ENCODE measurements around the gene BST2.

BST2 gene

DNA sequence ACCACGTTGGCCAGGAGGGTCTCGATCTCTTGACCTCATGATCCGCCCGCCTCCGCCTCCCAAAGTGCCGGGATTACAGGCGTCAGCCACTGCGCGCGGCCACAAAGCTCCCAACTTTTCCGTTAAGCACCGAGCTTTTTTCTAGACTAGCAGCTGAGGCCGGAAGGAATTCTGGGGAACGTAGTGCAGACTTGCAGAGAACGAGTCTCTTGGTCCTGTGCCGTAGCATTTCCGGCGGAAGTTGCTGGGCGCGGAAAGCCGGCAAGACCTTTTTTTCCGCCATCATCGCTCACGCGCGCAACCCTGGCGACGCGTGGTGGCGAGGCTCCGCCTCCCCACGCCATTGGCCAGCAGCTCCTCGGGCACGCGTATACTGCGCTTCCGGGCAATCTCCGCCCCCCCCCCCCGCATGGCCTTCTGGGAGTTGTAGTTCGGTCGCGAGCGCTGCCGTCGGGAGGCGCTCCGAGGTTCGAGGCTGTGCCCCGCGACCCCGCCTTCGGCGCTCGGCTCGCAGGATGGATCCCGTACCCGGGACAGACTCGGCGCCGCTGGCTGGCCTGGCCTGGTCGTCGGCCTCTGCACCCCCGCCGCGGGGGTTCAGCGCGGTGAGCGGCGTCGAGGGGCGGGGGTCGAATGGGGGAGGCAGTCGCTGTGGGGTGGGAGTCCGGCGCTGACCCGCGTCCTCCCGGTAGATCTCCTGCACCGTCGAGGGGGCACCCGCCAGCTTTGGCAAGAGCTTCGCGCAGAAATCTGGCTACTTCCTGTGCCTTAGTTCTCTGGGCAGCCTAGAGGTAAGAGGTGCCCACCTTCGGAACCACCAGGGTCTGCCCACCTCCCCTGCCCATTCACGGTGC is 14.4 kb upstream of the BST2 start, which contains the start of gene MVB12A:
MVB12A (plus strand) TSS at position 427 of the 854 bp plus-strand sequence; CDS start at position 516, 89 bp downstream.
- peak; percentile 98 to 99 for DNase-seq

DNA sequence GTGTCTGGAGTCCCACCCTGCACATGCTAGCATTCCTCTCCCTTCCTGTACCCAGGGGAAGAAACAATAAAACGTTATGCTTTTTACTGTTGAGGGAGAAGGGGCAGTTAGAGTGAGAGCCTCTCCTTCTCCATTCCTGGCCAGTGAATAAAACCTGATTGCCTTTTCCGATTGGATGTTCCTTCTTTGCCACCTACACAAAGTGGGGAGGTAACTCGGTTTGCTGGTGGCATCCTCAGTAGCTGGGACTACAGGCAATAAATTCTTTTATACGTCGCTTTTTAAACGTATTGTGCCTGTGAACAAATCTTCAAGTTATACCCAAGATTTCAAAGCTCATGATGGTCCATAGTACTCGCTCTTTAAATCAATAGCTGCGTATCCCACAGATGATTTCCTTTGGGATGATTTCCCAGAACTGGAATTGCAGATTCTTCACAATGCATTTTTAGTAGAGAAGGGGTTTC is 13.8 kb upstream of the BST2 start:
- peak in 1 of 2 donors; percentile 8 for DNase-seq

DNA sequence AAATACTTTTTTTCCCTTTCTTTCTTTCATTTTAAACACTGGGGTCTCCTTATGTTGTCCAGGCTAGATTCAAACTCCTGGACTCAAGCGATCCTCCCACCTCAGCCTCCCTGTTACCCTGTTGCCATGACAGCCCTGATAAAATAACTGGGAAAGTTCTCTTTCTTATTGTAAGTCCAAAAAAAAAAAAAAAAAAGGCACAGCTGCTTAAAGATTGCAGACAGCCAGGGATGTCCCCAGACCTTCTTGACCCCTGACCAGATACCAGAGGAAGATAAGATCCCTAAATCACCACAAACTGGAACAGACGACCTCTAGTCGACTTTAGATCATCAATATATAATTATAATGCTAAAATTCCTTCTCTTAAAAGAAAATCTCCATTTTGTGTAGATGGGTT is 13.3 kb upstream of the BST2 start:
- no peak for DNase-seq

DNA sequence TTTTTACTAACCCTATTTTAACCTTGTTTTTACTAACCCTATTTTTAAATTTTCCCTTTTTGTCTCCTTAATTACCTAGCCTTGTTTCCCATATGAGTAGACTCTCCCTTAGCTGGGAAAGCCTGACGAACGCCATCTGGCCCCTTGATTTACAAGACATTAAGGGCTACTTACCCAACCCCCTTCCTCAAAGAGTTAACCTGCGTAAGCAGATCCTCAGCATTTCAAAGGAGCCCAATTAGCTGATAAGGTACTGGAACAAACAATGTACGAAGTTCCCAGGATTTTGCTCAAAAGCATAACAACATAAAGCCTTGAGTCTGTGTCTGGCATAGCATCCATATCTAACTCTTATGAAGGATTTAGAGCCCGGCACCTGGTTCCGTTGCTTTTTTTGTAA is 9.7 kb upstream of the BST2 start:
- no peak for DNase-seq

DNA sequence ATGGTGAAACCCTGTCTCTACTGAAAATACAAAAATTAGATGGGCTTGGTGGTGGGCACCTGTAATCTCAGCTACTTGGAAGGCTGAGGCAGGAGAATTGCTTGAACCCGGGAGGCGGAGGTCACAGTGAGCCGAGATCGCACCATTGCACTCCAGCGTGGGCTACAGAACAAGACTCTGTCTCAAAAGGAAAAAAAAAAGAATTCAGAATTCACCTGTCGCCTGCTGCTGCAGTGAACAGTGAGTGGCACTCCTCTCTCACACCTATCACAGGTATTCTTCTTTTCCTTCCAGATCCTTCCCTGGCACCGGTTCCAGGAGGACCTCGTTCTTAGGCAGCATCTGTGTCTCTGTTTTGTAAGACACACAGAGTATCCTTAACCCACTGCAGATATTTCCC is 8.7 kb upstream of the BST2 start:
- DNase-seq = no peak

DNA sequence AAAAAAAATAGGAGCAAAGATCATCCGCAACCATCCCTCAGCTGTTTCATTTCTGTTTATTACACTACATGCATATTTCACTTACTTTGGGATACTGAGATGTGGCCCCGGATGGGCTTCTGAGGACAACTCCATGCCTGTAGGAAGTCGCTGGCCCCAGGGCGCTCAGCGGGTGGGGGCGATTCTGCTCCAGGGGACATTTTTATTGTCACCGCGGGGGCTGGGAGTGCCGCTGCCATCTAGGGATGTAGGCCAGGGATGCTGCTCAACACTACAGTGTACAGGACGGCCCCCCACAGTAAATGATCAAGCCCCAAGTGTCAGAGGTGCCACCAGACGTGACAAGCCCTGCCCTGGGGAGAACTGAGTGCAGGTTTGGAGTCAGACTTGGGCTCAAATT is 6.4 kb upstream of the BST2 start:
- no peak for DNase-seq

DNA sequence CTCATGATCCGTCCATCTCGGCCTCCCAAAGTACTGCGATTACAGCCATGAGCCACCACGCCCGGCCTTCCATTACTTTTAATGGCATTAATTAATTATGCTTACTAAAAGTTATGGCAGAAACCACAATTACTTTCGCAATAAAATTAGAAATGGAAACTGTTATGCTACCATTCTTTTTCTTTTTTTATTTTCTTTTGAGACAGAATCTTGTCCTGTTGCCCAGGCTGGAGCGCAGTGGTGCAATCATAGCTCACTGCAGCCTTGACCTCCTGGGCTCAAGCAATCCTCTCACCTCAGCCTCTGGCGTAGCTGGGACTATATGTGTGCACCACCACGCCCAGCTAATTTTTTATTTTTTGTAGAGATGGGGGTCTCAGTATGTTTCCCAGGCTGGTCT is 4.6 kb upstream of the BST2 start:
- DNase-seq = no peak

DNA sequence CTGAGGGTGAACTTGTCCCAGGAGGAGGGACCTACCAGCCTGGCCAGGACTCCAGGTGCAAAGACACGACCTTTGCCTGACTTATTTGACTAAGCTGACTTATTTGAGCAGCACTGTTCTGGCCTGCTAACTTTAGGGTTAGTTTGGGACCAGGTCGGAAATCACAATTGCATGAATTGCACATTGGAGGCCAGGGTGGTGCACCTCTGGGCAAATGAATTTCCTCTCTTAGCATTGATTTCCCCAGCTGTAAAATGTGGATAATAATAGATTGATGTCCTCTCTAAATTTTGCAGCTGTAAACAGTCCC is 1.4 kb upstream of the BST2 start:
- no peak for DNase-seq

DNA sequence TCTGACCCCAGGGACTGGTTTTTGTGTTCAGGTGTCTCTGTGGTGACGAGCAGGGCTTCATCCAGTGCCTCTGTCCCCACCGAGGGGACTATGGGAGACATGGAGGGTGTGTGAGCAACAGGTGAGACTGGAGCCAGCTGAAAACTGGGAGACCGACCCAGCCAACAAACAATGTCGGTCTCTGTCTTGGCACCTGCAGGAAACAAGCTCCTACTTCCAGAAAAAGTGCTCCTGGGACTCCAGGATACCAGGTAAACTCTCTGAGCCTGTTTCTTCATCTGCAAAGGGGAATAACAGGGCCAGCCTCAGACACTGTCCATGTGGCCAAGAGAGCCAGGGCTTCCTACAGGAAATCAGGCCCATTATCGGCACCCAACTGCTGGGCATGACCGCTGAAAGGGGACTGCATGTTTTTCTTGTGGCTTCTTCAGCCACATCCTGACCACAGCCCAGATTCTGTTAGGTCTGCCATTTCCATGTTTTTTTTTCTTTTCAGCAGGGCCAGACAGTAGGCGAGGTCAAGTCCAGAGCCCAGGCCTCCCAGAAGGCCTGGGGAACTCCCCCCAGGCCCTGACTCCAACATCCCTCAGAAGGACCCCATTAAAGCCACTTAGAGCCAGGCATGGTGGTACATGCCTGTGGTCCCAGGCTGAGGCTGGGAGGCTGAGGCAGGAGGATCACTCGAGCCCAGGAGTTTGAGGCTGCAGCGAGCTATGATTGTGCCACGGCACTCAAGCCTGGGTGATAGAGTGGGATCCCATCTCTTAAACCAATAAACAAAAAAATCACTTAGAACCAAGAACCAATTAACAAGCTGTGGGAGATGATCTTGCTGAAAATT is 836 bp upstream of the BST2 start:
- DNase-seq = no peak

DNA sequence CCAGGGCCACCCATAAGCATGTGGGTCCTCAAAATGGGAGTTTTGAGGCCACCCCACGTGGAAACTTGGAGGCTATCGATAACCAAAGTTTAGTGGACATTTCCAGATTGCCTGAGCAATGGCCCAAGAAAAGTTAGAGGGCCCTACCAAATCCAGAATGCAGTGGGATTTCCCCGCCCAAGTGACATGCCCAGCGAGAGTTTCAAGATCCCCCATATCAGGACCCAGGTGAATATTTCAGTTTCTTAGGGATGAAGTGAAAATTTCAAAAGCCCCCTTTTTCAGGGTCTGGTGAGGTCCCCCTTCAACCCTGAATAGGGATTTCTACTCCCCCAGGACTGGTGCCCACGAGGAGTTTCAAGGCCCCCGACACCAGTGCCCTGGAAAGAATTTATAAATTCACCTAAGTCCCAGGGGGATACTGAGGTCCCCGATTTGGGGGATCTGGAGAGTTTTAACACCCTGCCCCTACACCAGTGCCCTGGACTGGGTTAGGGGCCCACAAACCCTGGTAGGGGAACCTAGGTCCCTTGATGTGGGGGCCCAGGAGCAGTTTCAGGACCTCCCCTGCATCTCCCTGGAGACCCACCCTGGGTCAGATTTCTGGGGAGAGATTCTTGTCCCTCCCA is 695 bp downstream of the BST2 start:
- no peak for DNase-seq

DNA sequence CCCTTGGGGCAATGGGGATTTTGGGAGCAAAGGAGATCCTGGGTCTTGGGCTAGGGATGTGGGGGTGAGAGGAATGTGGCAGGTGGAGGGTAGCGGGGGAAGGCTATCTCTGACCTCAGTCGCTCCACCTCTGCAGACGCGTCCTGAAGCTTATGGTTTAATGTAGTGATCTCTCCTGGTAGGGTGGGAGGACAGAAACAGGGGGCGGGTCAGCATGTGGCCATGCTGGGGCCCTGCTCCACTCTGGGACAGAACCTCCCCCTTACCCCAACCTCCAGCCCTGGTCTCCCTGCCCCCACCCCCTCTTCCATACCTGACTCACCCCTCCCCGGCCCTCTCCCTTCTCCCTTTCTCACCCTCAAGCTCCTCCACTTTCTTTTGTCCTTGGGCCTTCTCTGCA is 1.4 kb downstream of the BST2 start:
- DNase-seq = no peak

DNA sequence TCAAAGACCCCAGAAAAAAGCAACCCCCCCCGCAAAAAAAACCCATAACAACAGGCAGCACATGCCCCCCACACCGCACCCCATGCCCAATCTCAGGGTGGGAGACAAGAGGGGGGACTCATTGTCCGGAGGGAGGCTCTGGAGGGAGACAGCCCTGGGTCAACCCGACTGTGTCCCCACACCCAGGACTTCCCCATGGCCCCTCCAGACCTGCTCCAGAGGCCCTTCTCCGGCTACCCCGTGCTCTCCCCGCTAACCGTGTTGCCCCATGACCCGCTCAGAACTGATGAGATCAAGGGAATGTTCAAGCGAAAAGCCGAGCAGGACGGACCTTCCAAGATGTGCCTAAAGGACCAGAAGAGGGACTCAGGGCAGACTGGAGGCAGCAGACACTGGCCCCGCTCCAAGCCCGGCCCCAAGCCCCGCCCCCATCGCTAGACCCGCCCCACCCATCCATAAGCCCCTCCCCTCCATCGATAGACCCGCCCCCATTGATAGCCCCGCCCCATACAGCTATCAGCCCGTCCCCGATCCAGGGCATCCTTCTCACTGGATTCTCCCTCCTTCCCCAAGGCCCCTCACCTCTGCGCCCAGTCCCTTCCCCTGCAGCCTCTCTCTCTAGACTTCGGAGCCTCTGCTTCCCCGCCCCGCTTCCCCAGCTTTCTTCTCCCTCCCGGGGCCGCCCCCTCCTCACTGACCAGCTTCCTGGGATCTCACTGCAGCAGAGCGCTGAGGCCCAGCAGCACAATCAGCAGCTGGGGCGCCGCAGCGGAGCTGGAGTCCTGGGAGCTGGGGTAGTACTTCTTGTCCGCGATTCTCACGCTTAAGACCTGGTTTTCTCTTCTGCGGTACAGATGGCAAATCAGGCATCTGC is 2.2 kb downstream of the BST2 start:
- peak; percentile 9 to 18 for DNase-seq

DNA sequence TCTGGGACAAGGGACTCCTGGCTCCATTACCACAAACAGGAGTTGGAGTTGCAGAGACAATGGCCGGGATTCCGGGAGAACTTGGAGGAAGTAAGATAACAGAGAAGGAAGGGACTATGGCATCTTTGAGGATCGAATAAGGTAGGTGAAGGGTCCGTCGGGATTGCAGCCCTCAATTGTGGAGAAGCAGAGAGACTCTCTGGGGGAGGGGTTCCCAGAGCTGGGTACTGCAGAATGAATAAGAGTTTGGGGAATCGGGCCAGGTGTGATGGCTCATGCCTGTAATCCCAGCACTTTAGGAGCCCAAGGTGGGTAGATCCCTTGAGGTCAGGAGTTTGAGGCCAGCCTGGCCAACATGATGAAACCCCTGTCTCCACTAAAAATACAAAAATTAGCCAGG is 3.8 kb downstream of the BST2 start:
- no peak for DNase-seq

DNA sequence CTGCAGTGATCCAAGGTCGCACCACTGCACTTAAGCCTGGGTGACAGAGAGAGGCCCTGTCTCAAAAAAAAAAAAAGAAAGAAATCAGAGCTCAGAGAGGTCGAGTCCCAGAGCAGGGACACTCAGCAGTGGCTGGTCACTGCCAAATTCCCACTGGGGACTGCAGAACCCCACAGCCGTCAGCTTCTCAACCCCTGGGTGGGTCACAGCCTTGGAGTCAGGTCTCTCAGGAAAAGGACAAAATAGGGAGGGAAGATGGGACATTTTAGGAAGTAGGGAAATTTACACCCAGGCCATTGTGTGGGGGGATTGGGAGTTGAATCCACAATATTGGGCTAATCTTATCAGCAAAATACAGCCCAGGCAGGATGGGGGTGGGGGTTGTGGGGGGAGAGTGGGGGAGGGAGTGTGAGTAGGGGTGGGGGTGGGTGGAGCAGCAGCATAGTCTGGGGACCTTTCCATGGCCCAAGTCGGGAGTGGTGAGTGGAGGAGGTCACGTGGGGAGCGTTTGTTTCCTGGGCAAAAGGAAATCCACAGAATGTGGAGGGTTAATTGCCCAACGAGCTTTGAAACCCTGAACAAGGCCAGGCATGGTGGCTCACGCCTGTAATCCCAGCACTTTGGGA is 6.4 kb downstream of the BST2 start:
- DNase-seq = no peak

DNA sequence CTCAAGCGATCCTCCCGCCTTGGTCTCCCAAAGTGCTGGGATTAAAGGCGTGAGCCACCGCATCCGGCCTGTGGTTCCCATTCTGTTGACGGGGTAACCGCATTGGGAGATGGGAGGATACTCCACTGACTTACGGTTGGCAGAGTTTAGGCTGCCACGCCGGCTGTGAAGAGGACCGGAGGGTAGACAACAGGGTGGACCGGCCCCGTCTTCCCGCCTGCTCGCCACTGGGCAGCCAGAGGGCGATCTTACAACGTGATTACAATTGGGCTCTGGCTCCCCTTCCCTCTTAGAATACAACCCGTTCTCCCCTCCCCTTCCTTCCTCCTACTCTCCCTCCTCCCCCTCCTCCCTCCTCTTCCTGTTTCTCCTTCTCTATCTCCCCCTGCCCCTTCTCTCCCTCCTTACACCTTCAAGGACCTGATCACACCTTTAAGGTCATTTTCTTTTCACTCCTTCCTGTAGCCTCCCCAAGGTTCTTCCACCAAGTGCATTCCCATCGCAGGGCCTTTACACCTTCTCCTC is 10.5 kb downstream of the BST2 start:
- peak; percentile 40 to 64 for DNase-seq

DNA sequence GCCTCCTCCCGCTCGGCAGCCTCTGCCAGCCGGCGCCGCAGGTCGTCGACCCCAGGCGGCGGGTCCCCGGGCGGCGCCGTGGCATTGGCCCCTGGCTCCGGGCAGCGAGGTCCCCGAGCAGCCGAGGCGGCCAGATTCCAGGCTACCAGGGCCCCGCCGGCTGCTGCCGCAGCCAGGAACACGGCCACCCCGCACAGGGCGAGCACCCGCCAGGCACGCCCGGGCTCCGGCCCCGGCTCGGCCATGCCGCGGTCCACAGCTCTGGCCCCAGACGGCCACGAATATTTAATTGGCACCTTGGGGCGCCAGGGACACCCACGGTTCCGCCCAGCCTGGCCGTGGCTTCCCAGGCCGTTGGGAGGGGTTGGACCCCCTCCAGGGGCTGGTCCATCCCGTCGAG is 11.5 kb downstream of the BST2 start, which contains the start of gene CCDC194:
CCDC194 (minus strand) TSS at position 283 of the 400 bp plus-strand sequence; CDS start at position 245, 38 bp downstream.
- no peak for DNase-seq

DNA sequence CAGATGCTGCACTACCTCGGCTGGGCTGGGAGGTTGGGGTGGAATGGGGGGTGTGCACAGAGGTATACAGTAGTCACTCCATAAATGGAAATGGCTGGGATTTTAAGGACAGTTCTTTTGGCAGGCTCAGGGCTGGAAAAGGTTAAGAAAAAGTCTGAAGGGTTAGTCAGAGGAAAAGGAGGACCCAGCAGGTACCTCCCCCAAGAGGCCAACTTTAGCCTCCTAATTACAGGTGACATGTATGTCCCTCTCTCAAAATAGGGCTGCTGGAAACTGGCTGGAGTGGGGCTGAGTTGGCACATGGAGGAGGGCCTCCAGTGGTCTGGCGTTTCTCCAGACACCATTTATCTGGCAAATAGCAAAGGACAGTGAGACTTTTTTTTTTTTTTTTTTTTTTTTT is 12.4 kb downstream of the BST2 start:
- no peak for DNase-seq

DNA sequence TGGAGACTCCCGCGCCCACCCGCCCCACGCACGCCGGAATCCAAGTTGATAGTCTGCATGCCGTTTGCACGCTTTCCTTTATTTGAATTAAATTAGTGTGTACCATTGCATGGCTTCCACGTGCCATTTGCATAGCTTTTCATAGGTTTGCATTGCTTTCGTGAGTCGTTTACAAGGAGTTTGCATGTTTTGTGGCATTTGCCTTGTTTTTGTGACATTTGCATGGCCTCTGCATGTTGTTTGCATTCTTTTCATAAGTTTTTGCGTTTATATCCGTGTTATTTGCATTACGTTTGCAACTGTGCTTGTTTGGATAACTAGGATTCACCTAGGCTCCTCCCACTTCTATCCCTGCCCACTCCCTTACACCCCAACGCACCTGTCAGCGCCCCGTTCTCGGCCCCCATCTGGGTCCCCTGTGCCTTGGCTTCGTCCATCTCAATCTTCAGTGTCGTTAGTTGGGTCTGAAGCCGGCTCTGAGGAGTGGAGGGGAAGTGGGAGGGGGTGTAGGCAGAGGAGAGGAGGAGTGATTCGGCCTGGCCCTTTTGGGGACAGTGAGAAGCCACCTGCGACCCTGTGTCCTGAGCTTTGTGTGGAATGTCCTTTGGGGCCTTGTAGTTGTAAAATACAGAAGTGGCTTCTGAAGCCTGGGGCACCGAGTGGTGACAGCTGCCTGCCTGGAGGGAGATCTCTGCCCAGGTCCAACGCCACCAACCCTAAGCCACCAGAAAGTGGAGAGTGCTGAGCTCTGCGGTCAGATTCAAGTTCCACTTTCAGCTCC is 13.9 kb downstream of the BST2 start:
- peak; percentile 56 to 72 for DNase-seq

DNA sequence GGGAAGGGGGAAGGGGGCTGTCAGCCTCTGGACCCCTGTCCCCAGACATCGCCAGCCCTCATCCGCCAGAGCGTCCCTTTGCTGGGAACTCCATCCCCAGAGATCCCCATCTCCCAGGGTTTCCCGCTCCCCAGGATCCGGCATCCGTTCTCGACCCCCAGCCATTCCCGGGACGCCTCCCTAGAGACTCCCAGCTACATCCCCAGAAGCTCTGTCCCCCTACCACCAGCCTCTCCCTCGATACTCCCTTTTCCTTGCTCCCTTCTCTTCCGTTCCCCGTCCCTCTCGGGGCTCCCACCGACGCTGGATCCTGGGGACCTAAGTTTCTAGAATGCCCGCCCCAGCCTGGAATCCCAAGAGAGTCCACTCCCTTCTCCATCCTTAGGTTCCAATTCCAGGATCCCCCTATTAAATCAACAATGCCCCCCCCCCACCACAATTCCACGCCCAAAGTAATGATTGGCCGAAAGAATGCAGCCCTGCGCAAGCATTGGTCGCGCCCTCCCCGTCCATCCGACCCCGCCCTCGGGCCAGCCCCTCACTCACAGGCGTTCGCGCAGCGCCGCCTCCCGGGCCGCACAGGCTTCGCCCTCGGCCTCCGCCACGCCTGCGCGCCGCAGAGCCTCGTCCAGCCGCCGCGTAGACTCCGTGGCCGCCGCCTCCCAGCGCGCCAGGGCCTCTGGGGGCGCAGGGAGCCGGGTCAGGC is 14.6 kb downstream of the BST2 start:
- peak; percentile 85 to 93 for DNase-seq

Data from inflammatory macrophage (primary cell).